Measurements from ENCODE around the gene NT5DC4. TPM values are rescaled to one million over a fixed set of nuclear protein-coding genes. Genes with fewer than 3 reads are reported as not detected.

The NT5DC4 gene
- total RNA-seq, 1 donor from 2014 or later = 0.53 TPM

DNA sequence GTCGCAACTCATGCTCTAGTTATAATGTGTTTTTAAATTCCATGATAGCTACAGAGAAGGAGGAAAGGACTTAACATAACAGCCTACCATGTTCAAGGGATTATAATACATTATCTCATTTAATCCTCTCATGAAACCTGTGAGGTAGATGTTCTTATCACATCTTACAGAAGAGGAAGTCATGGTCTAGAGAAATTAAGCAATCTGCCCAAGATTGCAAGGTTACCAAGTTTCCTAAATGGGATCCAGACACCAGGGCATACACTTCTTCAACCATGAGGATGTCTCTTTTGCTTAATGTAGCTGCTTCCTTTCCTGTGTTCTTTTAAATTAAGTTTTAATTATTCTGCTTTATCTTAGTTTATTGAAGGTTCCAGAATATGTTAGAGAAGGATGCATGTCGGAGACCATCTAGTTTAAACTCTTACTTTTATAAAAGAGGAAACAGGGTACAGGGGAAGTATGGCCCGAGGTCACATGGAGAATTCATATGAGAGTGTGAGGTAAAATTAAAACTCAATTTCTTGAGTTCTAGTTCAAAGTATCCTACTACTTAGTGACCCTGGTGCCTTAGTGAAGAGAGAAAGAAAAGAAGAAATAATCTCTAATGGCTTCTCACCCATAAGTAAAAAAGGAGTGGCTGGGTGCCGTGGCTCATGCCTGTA is 67.0 kb downstream of the NT5DC4 start:
- DNase-seq (no peak), ATAC-seq (peak in 1 of 2 donors; percentile 43)
- Histone ChIP-seq H3K27ac (no peak overlapping the region), H3K27me3 (ENCODE audit: low read depth) (no peaks in the 10 kb centered on the region), H3K9me3 (no peaks in the 10 kb centered on the region), H3K36me3 (no peaks in the 10 kb centered on the region), H3K4me1 (peaks cover 4% of the 10 kb centered on the region), H3K4me3 (no peak overlapping the region)
- no peak for TF ChIP-seq CTCF (IDR thresholded peaks at IDR 0.05)
- intact Hi-C loops (cut with DNase I) = no loop called here

- no peak for DNase-seq
- Histone ChIP-seq H3K27ac (no peak overlapping the region), H3K4me1 (peaks cover 4% of the 10 kb centered on the region), H3K27me3 (ENCODE audit: low read depth) (no peaks in the 10 kb centered on the region), H3K4me3 (no peak overlapping the region), H3K9me3 (no peaks in the 10 kb centered on the region), H3K36me3 (no peaks in the 10 kb centered on the region)
- ATAC-seq = no peak
- intact Hi-C loops (cut with DNase I) = no loop called here
- TF ChIP-seq CTCF (IDR thresholded peaks at IDR 0.05) = no peak
Observed at GRCh38 chr2:112788653-112789052, 67.8 kb downstream of the NT5DC4 start.

Other genes with a start within 250 kb of the NT5DC4 start
- 48.5 TPM for gene TTL, start 238.9 kb upstream of the NT5DC4 start, total RNA-seq
- 12.3 TPM for gene POLR1B, start 178.6 kb upstream of the NT5DC4 start, total RNA-seq
- 23.0 TPM for gene CHCHD5, start 136.4 kb upstream of the NT5DC4 start, total RNA-seq
- 43.5 TPM for gene SLC20A1, start 75.1 kb upstream of the NT5DC4 start, total RNA-seq
- gene CKAP2L, start 43.6 kb downstream of the NT5DC4 start, total RNA-seq = 1.3 TPM
- gene IL1A, start 63.5 kb downstream of the NT5DC4 start, total RNA-seq = 2.1 TPM
- gene IL1B, start 115.8 kb downstream of the NT5DC4 start, total RNA-seq = 17.5 TPM
- gene IL37, start 190.1 kb downstream of the NT5DC4 start, total RNA-seq = not detected